ENCODE results near the gene TNFRSF4.

The TNFRSF4 gene

GRCh38 chr1:1216770-1217620, 3.0 kb upstream of the TNFRSF4 start:
- DNase-seq = peak; percentile 90

- DNase-seq = no peak
Observed at GRCh38 chr1:1215881-1216605, 2.1 kb upstream of the TNFRSF4 start.

GRCh38 chr1:1215080-1215676, 1.2 kb upstream of the TNFRSF4 start:
- DNase-seq = peak; percentile 87

- peak; percentile 84 for DNase-seq
Observed at GRCh38 chr1:1212780-1213344, 1.1 kb downstream of the TNFRSF4 start.

- DNase-seq = peak; percentile 65
Observed at GRCh38 chr1:1211541-1212441, 2.2 kb downstream of the TNFRSF4 start.

GRCh38 chr1:1210726-1211540, 3.0 kb downstream of the TNFRSF4 start:
- peak; percentile 62 for DNase-seq

- peak; percentile 86 for DNase-seq
Observed at GRCh38 chr1:1208713-1209433, 5.1 kb downstream of the TNFRSF4 start.

GRCh38 chr1:1207571-1207892, 6.4 kb downstream of the TNFRSF4 start:
- DNase-seq = no peak

GRCh38 chr1:1206966-1207531, 6.9 kb downstream of the TNFRSF4 start:
- peak; percentile 76 for DNase-seq

GRCh38 chr1:1206376-1206965, 7.5 kb downstream of the TNFRSF4 start, which contains the start of gene TNFRSF18:
TNFRSF18 (minus strand) TSS chr1:1206592; CDS start chr1:1206571, 21 bp downstream.
- peak; percentile 88 for DNase-seq

- DNase-seq = peak; percentile 71
Observed at GRCh38 chr1:1205769-1206375, 8.1 kb downstream of the TNFRSF4 start.

- DNase-seq = peak; percentile 67
Observed at GRCh38 chr1:1204998-1205768, 8.8 kb downstream of the TNFRSF4 start.

- peak; percentile 51 for DNase-seq
Observed at GRCh38 chr1:1204425-1204920, 9.5 kb downstream of the TNFRSF4 start.

- no peak for DNase-seq
Observed at GRCh38 chr1:1203561-1204424, 10.2 kb downstream of the TNFRSF4 start.

- DNase-seq = peak; percentile 69
Observed at GRCh38 chr1:1202831-1203560, 11.0 kb downstream of the TNFRSF4 start.

Measured in activated effector memory CD4-positive, alpha-beta T cell treated with anti-CD3 and anti-CD28 coated beads, Interleukin-2, amount 50 U/mL, for 16 hours (primary cell).